GM18511 (cell line): ENCODE data around the gene MICALL2.
A peak's percentile ranks its signal among the peaks of the same experiment; 100 is the strongest.

Experiments
- ATAC-seq: cut with Tn5 transposase; IDR thresholded peaks from one replicate; pipeline ENCODE4 v1.9.1; 2021; ENCODE audit warnings: mild to moderate bottlenecking, moderate library complexity; ENCODE audit not compliant: unreplicated experiment

Gene MICALL2

DNA sequence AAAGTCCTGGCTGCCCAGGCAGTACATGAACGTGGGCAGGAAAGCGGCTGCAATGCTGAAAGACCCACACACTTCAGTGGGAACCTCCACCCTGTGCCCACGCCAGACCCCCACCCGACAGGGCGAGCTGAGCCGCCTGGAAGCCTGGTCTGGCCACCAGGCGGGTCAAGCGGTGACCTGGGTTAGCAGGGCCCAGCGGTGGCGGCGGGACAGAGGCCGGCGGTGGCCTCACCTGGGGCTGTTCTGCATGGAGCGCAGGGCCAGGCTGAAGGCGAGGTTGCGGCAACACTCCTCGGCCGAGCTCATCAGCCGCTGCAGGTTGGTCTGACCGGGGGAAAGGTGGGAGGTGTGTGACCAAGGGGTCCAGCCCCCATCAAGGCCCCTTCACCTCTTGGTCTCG lies 11.6 kb upstream of the MICALL2 start:
- ATAC-seq: no peak

DNA sequence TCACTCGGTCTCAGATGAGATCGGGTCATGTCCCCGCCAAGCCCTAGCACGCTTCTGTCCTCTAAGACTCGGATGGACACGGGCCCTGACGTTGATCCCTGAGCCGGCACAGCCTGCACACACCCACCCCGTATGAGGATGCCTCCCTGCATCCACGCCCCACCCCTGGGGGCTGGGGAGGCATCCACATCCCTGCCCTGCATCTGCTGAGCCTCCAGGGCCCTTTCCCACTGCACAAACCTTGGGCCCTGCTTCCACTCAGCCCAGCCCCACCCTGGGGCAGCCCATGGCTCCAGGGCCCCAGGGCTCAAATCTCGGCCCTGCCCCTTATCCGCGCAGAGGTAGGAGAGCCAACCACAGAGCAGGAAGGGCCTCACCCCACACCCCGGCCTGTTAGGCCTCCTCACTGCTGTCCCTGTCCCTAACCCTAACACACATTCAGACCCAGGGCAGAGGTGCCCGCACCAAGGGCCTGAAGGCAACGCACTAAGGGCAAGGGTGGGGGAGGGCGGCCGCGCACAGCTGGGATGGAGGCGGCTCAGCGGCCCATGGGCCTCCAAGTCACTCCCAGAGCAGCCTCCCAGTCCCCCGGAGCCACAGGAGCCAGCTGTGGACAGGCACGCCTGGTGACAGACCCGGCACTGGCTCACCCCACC lies 9.5 kb upstream of the MICALL2 start:
- no peak for ATAC-seq

DNA sequence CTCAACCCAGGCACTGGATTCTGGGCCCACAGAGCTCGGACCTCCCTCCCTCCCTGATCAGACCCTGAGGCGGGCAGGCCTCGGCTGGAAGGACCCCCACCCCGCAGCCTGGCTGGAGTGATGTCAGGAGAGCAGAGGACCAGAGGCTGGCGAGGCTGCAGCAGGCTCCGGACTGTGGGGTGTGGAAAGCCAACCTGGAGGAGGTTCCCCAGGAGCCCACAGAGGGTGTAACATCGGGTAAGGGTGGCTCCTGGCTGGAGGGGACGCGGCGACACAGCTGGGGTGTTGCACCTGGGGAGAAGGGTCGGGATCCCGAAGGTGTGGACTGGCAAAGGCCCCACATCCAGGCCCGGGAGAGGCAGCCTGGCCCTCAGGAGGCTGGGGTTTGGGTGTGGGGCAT lies 8.9 kb upstream of the MICALL2 start:
- no peak for ATAC-seq

DNA sequence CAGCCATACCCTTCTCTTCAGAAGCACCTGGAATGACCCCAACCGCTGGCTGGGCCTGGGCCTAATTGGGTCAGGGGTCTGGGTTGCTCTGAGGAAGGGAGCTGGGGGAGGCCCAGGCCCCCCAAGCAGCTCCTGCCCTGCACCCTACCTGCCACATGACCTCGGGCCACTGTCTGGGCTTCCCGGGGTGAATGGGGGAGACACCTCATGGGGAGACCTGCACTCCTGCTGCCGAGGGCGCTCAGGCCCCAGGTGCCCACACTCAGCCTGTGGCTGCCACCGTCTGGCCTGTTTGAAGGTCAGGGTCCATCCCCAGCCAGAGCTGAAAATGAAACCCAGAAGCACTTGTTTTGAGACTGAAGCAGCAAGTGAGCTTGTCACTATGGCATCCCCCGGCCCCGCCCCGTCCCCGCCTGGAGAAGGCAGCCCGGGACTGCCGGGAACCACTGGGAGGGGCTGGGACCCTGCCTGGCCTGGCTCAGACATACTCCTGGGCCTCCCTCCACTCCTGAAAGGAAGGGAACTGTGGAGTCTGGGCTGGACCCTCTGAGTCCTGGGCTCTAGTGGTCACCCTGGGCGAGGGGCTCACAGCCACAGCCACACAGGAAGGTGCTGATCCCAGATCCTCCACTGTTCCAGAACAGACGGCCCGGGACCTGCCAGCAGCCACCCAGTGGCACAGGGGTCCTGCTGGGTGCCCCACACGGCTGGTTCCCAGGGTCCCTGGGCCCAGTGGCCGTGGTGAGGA lies 7.4 kb upstream of the MICALL2 start:
- ATAC-seq: no peak

DNA sequence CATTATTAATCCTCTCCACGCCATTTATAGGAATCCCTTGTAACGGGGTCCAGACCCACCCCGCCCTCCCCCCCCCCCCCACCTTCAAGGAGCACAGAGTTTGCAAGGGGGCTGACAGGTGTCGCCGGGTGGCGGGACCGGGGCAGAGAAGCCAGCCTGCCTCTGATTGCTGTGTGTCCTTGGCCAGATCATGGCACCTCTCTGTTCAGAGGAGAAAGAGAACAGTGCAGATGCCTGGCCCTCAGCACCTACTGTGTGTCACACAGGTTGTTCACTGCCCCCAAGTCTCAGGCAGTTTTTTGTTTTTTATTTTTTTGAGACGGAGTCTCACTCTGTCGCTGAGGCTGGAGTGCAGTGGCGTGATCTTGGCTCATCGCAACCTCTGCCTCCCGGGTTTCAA lies 5.4 kb upstream of the MICALL2 start:
- no peak for ATAC-seq

DNA sequence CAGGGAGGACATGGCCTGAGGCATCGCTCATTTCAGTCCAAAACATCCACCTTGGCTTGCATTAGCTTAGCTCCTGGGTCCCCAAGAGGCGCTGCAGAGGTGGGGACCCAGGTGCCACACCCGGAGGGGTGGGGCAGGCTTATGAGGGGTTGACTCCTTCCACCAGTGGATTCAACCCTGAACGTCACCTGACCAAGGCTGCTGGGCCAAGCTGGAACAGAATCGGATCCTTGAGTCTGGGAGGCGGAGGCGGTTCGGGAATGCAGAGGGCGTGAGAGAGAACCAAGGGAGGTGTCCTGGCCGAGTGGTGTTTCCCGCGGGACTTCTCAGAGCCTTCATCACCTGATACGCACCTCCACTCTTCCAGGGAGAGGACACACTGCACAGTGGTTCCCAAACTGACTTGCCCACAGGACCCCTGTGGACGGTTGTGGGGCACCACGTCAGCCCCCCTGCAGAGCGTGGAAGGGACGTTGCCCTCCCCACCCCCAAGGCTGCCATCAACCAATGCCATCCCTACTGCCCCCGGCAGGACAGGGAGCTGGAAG lies 4.5 kb upstream of the MICALL2 start:
- no peak for ATAC-seq

DNA sequence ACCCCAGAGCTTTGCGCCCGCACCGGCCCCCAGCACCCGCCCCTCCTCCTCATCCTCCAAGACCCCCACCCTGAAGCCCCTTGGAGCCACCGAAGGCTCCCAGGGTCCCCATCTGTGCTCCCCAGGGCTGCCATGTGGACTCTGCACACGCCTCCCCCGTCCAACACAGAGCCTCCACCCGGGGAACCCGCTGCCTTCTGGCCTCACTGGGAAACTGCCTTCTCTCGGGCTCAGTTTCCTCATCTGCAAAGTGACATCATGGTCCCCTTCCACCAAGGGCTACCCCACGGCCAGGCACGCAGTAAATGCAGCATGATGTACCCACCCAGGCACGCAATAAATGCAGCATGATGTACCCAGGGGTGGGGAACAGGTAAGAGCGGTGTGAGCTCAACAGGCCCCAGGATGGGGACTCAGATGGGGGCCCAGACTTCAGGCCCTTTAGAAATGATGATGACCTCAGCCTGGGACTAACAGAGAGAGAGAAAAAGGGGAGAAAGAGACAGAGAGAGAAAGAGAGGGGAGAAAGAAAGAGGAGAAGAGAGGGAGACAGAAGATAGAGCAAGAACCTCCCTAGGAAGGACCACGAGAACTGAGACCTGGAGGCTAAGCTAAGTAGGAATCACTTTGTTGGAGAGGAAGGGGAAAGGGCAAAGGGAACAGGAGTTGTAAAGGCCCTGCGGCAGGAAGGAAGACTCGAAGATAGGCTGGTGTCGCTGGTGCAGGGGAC lies 2.5 kb upstream of the MICALL2 start:
- no peak for ATAC-seq

DNA sequence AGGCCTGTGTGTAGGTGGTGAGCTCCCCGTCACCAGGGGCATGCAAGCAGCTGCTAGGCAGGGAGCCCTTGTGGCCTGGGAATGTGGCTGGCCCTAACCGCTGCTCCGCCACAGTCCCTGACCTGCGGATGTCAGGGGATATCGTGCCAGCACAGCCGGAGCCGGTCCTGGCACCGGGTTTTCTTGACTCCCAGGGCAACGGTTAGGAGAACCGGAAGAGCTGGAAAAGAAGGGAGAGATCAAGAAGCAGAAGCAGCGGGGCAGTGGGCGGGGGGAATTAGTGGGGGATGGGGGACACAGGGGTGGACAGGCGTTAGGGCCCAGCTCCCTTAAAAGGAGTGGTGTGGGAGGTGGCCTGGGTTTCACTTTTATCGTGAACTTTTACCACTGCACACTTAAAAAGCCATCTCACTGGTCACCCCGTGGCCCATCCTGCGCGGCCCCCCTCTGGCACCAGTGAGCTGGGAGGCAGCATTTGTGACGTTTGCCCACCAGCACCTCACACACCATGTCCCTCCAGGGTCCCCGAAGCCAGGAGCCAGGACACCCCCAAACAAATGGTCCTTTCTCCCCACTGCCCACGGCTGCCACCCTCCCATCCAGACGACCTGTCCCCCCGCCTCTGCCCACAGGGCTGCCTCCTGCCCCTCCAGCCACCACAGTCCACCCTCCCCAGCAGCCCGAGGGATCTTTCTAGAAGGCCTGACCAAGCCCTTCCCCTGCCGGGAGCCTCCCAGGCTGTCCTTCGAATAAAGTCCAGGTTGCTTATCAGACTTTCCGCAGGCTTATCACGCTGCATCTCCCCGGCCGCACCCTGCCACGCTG lies 1.8 kb upstream of the MICALL2 start:
- ATAC-seq: no peak

DNA sequence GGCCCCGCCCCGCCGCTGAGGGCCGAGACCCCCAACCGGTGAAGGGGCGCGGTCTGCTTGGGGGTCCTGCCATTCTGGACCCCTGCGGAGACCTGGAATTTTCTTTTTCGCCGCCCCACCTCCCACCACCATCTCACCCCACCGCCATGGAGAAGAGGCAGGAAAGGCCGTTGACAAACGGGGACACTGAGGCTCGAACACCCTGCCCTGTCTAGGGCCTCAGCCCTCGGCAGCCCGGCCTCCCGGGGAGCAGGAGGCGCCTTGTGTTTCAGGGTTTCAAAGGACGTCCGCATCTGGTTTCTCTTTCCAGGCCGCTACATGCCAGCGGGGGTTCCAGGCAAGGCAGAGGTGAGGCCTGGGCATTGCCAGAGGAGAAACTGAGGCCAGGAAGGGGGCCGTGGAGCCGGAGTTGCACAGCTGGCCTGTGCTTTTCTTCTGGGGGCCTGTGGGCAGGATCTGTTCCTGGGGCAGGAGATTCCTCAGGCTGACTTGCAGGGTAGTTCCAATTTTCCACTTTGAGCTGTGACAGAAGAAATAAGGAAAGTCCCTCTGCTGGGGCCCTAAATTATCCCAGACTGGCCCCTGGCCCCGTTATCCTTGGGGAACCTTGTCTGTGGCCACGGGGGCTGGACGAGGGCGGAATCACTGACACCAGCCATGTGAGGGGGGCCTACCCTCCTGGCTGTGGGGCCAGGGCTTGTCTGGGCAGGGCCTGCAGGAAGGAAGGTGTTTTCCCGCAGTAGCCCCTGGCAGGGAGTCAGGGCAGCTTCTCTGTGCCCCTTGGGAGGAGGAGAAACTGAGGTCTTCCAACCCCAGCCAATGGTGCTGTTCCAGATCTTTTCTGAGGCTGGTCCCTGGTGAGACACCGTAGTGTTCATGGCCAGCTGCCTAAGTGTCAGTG lies 900 bp upstream of the MICALL2 start:
- peak; percentile 1 for ATAC-seq

DNA sequence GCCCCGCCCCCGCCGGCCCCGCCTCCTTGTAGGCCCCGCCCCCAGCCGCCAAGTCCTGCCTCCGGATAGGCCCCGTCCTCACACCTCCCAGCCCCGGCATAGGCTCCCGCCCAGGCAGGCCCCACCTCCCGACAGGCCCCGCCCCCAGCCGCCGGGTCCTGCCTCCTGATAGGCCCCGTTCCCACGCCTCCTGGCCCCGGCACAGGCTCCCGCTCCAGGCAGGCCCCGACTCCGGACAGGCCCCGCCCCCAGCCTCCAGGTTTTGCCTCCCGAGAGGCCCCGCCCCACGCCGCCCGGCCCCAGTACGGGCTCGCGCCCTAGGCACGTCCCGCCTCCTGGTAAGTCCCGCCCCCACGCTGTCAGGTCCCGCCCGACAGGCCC lies 232 bp upstream of the MICALL2 start:
- ATAC-seq: peak; percentile 90

DNA sequence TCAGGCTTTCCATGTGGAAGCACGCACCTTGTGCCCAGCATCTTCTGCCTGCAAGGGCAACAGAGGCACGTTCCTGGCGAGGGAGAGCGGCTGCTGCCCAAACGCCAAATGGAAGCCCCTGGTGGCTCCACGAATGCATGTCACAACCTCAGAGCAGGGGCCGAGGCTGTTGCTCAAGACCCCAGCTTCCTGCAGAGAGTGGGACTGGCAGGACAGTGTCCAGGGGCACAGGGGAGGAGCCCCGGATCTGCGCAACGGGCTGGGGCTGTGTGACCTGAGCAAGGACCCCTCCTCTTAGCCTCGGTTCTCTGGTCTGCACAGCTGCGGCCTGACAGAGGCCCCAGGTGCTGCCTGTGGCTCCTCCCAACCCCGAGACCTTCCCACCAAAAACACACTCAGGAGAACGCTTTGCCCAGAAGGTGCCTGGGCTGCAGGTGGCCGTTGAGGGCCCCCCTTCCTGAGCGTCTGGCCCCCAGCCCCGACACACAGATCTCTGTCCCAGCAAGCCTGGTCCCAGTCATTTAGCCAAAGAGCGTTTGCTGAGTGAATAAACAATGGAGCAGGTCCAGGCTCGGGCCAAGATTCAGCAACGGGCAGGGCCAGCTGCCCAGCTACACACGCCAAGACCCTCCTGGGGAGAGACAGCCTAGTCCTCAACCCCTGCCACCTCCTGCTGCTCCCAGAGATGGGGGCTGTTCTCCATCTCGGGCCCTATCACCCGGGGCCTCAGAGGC lies 1.2 kb downstream of the MICALL2 start:
- ATAC-seq: no peak

DNA sequence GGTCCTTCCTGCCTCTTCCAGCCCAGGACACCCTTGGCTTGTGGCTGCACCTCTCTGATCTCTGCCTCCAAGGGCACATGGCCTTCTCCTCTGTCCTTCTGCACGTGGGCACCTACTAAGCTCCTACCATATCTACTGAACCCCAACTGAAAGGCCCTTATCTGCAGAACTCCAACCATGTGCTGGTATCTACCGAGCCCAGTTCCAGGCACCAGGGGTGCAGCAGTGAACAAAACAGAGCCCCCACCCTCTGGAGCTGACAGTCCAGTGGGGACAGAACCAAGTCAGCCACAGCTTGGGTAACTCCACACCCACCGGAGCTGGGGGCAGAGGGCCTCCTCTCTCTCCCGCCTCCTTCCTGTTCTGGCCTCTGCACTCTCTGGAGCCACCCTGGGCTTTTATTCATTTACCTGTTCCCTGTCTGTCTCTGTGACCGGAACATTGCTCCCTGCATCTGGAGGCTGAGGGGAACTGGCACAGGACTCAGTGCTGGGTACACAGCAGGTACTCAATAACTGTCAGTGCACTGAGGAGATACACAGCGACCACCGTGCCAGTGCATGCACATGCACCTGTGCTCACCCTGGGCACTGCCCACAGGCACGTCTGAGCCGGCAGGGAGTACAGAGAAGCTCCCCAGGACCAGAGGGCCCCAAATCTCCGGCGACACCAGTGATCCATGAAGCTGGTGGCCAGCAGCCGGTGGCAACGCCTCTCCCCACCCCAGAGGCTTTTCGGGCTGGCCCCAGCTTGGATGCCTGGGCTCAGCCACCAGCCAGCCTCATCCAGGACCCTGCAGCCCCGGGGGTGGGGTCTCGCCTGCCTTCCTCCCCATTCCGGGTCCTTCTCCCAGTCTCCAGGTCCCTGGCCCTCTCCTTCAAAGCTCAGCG lies 2.0 kb downstream of the MICALL2 start:
- no peak for ATAC-seq

DNA sequence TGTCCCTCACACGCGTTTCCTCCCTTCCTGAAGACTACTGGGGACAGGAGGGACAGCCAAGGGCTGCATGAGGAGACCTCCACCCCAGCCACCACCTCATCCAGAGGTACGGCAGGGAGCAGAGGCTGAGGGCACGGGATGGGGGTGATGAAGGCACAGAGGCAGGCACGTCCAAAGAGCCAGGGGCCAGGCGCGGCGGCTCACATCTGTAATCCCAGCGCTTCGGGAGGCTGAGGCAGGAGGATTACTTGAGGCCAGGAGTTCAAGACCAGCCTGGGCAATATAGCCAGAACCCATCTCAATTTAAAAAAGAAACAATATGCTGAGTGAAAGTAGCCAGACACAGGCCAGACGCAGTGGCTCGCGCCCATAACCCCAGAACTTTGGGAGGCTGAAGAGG lies 3.3 kb downstream of the MICALL2 start:
- no peak for ATAC-seq

DNA sequence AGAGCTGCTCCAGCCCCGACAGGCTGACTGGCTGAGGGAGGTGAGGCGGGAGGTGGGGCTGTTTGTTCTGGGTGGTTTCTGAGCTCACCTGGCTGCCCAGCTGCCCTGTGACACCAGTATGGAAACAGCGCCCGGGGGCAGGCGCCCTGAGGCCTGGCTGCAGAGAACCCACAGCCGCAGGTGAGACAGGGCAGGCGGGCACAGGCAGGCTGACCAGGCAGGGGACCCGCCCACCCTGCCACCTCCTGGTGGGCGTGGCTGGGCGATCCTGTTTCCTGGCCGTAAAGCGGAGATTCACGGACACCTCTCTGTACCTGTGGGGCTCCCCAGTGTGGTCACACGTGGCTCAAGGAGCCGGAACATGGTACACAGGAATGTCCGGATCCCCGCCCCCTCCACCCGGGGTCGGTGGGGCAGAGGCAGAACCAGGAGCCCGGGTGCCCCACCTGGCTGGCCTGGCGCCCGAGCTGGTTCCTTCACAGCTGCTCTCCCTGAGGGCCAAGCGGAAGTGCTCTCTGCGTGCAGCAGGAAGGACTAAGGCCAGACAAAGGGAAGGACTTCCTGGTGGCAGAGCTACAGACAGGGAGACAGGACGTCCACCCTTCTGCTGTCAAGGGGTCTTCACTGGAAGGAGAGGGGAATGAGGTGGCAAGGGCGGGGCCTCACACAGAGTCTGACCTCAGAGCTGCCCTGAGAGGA lies 3.9 kb downstream of the MICALL2 start:
- no peak for ATAC-seq

DNA sequence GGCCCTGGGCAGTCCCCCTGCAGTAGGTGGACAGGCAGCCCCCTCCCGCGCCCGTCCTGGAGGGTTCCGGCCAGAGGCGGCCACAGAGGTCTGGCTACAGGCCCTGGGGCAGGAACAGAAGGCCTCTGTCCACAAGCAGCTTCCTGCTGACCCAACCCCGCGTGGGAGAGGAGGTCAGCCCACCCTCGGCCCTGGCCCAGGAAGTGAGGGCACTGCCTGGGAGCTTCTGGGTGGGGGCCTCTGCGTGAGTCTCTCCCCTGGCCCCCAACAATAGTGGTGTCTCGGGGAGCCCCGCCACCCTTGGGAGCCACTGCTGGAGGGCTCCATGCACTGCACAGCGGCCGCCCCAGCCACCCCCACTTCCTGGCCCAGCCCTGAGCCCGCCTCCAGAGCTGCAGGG lies 4.7 kb downstream of the MICALL2 start:
- no peak for ATAC-seq

DNA sequence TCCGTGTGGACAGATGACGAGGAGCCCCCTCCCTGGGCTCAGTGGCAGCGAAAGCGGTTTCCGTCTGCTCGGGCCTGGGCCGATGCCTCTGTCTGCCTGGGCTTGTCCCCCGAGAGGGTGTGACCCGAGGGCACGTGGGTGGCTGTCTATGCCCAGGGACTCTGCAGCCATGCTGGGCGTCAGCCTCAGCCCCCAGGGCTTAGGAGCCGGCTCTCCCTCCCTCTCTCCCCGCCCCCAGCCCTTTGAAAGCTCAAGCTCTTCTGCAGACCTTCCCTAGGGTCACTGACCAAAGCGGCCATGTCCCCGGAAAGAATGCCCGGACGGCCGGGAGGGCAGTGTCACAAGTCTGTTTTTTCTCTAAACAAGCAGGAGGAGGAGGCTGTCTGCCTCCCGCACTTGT lies 7.1 kb downstream of the MICALL2 start:
- ATAC-seq: no peak

DNA sequence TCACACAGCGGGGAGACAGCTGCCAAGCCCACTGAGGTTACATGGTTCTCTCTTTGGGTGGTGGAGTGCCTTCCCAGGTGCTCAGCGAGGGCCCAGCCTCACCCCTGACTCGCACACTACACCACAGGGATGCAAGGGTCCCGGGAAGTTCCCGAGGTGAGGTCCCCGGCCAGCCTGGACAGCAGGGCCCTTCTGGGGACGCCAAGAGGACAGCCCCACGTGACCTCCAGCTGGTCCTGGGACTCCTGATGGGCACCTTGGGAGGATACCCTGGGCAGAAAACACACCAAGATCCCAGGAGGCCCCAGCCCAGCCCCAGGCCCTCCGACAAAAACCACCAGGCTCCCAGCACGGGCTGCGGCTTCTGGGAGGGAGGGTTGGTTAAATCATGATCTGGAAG lies 8.3 kb downstream of the MICALL2 start:
- ATAC-seq: no peak

DNA sequence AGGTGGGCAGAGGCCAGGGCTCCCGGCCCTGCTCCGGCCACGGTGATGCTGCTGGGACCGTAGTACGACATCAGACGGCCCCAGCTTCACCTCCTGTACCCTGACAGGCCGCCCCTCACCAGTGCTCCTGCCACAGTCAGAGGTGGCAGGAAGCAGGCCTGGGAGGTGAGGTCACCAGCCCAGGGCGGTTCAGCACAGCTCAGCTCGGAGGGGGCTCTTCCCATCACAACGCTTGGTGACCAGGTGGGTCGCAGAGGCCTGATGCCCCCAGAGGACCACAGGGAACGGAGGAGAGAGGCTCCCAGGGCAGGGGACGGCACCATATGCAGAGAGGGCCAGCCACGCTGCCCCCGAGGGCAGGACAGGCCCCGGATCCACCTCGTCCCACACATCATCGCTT lies 8.8 kb downstream of the MICALL2 start:
- ATAC-seq: no peak
